HEK293 (cell line): ENCODE results near the gene TMCO5A.
A peak's percentile ranks its signal among the peaks of the same experiment; 100 is the strongest.

Experiments used
- CTCF ChIA-PET: fragments of 350-600 bp; formaldehyde crosslinking; extraction: SDS; loops from one replicate; lab custom pipeline; 2021; ENCODE audit warnings: antibody characterized with exemption; lab: Yijun Ruan, JAX
- POLR2A ChIA-PET: fragments of 300-600 bp; formaldehyde crosslinking; extraction: SDS; loops from one replicate; lab custom pipeline; 2020; ENCODE audit warnings: antibody characterized with exemption, inconsistent platforms; lab: Yijun Ruan, JAX
- H3K27ac ChIP-seq: fragments of 200-500 bp; sonication (Bioruptor generic); 2 replicates; pipeline ENCODE4 v1.5.1; 2014; ENCODE audit warnings: low read depth, low read length, control low read depth, inconsistent platforms; ENCODE audit errors: extremely low read depth
- H3K36me3 ChIP-seq, 2 experiments: fragments of 200-500 bp in 1 of 2; sonication (Bioruptor generic) in 1 of 2; 1 replicate in 1 of 2; 2 replicates in 1 of 2; pipeline ENCODE4 v1.5.1; 2014 to 2017; ENCODE audit warnings: inconsistent platforms in 2 of 2, low read length in 2 of 2; ENCODE audit not compliant: control insufficient read depth in 2 of 2, insufficient read depth in 1 of 2
- H3K4me1 ChIP-seq: fragments of 200-500 bp; sonication (Bioruptor generic); 2 replicates; pipeline ENCODE4 v1.5.1; 2014; ENCODE audit warnings: mild to moderate bottlenecking, low read length, inconsistent platforms; ENCODE audit not compliant: control insufficient read depth, insufficient read depth
- H3K4me3 ChIP-seq: 2 replicates; pipeline ENCODE4 v1.5.1; 2011; ENCODE audit warnings: low read depth, mild to moderate bottlenecking, control low read depth, low read length, moderate library complexity
- H3K9me3 ChIP-seq: fragments of 200-500 bp; sonication (Bioruptor generic); 2 replicates; pipeline ENCODE4 v1.5.1; 2014; ENCODE audit warnings: low read depth, low read length, inconsistent platforms; ENCODE audit not compliant: control insufficient read depth, insufficient read depth
- BCL11A ChIP-seq: fragments of 450-650 bp; formaldehyde crosslinking; IDR thresholded peaks from 2 replicates; pipeline ENCODE4 v1.5.1; 2016; ENCODE audit warnings: low read depth, missing biosample characterization, missing genetic modification characterization
- KLF16 ChIP-seq: fragments of 450-650 bp; formaldehyde crosslinking; IDR thresholded peaks from 2 replicates; pipeline ENCODE4 v1.5.1; 2017; ENCODE audit warnings: missing biosample characterization, missing genetic modification characterization
- PATZ1 ChIP-seq: fragments of 450-650 bp; formaldehyde crosslinking; IDR thresholded peaks from 2 replicates; pipeline ENCODE4 v1.5.1; 2016; ENCODE audit warnings: missing biosample characterization, missing genetic modification characterization
- PRDM10 ChIP-seq: fragments of 450-650 bp; formaldehyde crosslinking; IDR thresholded peaks from 2 replicates; pipeline ENCODE4 v1.5.1; 2016; ENCODE audit warnings: missing biosample characterization, missing genetic modification characterization
- PRDM2 ChIP-seq: fragments of 450-650 bp; formaldehyde crosslinking; IDR thresholded peaks from 2 replicates; pipeline ENCODE4 v1.5.1; 2016; ENCODE audit warnings: missing biosample characterization, missing genetic modification characterization, borderline replicate concordance
- ZFHX2 ChIP-seq: fragments of 450-650 bp; formaldehyde crosslinking; conservative IDR thresholded peaks from 2 replicates; pipeline ENCODE4 v1.5.1; 2016; ENCODE audit warnings: missing biosample characterization, missing genetic modification characterization
- ZNF114 ChIP-seq: fragments of 450-650 bp; formaldehyde crosslinking; IDR thresholded peaks from 2 replicates; pipeline ENCODE4 v1.5.0; 2017; ENCODE audit warnings: missing biosample characterization, missing genetic modification characterization
- ZNF140 ChIP-seq: fragments of 450-650 bp; formaldehyde crosslinking; IDR thresholded peaks from 2 replicates; pipeline ENCODE4 v1.5.1; 2016; ENCODE audit warnings: missing biosample characterization, missing genetic modification characterization
- ZNF148 ChIP-seq: fragments of 450-650 bp; formaldehyde crosslinking; IDR thresholded peaks from 2 replicates; pipeline ENCODE4 v1.5.0; 2017; ENCODE audit warnings: missing biosample characterization, missing genetic modification characterization, borderline replicate concordance
- ZNF211 ChIP-seq: fragments of 450-650 bp; formaldehyde crosslinking; IDR thresholded peaks from 2 replicates; pipeline ENCODE4 v1.5.1; 2016; ENCODE audit warnings: low read depth, missing biosample characterization, missing genetic modification characterization
- ZNF248 ChIP-seq: fragments of 450-650 bp; formaldehyde crosslinking; IDR thresholded peaks from 2 replicates; pipeline ENCODE4 v1.5.1; 2017; ENCODE audit warnings: missing biosample characterization, missing genetic modification characterization
- ZNF391 ChIP-seq: fragments of 450-650 bp; formaldehyde crosslinking; IDR thresholded peaks from 2 replicates; pipeline ENCODE4 v1.5.1; 2016; ENCODE audit warnings: low read depth, missing biosample characterization, missing genetic modification characterization, borderline replicate concordance
- ZNF473 ChIP-seq: fragments of 450-650 bp; formaldehyde crosslinking; IDR thresholded peaks from 2 replicates; pipeline ENCODE4 v1.5.1; 2017; ENCODE audit warnings: missing biosample characterization, missing genetic modification characterization
- ZNF488 ChIP-seq: fragments of 450-650 bp; formaldehyde crosslinking; IDR thresholded peaks from 2 replicates; pipeline ENCODE4 v1.5.1; 2016; ENCODE audit warnings: missing biosample characterization, missing genetic modification characterization
- ZNF555 ChIP-seq: fragments of 450-650 bp; formaldehyde crosslinking; conservative IDR thresholded peaks from 2 replicates; pipeline ENCODE4 v1.5.1; 2017; ENCODE audit warnings: missing biosample characterization, mild to moderate bottlenecking, missing genetic modification characterization, inconsistent platforms
- ZNF580 ChIP-seq: fragments of 450-650 bp; formaldehyde crosslinking; IDR thresholded peaks from 2 replicates; pipeline ENCODE4 v1.5.1; 2016; ENCODE audit warnings: missing biosample characterization, missing genetic modification characterization
- ZNF654 ChIP-seq: fragments of 450-650 bp; formaldehyde crosslinking; IDR thresholded peaks from 2 replicates; pipeline ENCODE4 v1.5.1; 2016; ENCODE audit warnings: low read depth, missing biosample characterization, missing genetic modification characterization
- ZNF792 ChIP-seq: fragments of 450-650 bp; formaldehyde crosslinking; IDR thresholded peaks from 2 replicates; pipeline ENCODE4 v1.5.1; 2016; ENCODE audit warnings: missing biosample characterization, missing genetic modification characterization

Gene TMCO5A

GRCh38 chr15:37891766-37892368 lies 42.6 kb upstream of the TMCO5A start:
- H3K27ac ChIP-seq, result no peak overlapping the region
- no peak overlapping the region for H3K4me3 ChIP-seq
- no peaks in the 10 kb centered on the region for H3K36me3 ChIP-seq
- ChIA-PET POLR2A (no interaction called here), CTCF (interaction anchor here (0.6 to 2.5 kb wide), 9 partner anchors 9 to 1365 kb away, joined by 3 to 9 read pairs (median 3); no protein-coding TSS in a partner anchor)
- no peaks in the 10 kb centered on the region for H3K9me3 ChIP-seq
- no peaks in the 10 kb centered on the region for H3K4me1 ChIP-seq
- TF ChIP-seq ZNF391 (tag by site-specific recombination) (no peak), ZNF555 (tag by site-specific recombination) (no peak), ZNF580 (tag by site-specific recombination) (no peak), PRDM10 (peak; percentile 25; the same call in 1 of the 2 replicates), ZNF473 (tag by site-specific recombination) (no peak), ZNF792 (tag by site-specific recombination) (no peak), ZNF488 (no peak), BCL11A (no peak), ZNF248 (tag by site-specific recombination) (no peak), KLF16 (tag by site-specific recombination) (no peak), ZNF140 (no peak), PATZ1 (no peak), ZFHX2 (no peak), ZNF114 (tag by site-specific recombination) (no peak), PRDM2 (tag by site-specific recombination) (no peak), ZNF211 (tag by site-specific recombination) (no peak), ZNF148 (tag by site-specific recombination) (no peak), ZNF654 (tag by site-specific recombination) (peak; percentile 62)
